Effector memory CD8-positive, alpha-beta T cell (primary cell): ENCODE results near the gene STK11.

Experiments
- ATAC-seq: fragments of 150-1000 bp; cut with Tn5 transposase; replicated peaks from 2 replicates; pipeline ENCODE4 v1.10.0; 2021; ENCODE audit warnings: mild to moderate bottlenecking, moderate library complexity
- DNase-seq, 3 experiments: peaks; one replicate each; pipeline ENCODE4 v3.0.0; 2021
- H3K27ac Mint-ChIP-seq, 2 donors: one replicate each; pipeline ENCODE4 v1.8.0; 2022; ENCODE audit warnings: mild to moderate bottlenecking in 2 of 2, mixed read lengths in 2 of 2, moderate library complexity in 2 of 2
- H3K27me3 Mint-ChIP-seq, 2 donors: one replicate each; pipeline ENCODE4 v1.8.0; 2022; ENCODE audit warnings: mixed read lengths in 2 of 2
- H3K36me3 Mint-ChIP-seq: one replicate; pipeline ENCODE4 v1.8.0; 2022; ENCODE audit warnings: mild to moderate bottlenecking, moderate library complexity, mixed read lengths; ENCODE audit not compliant: insufficient read depth
- H3K4me1 Mint-ChIP-seq, 2 donors: one replicate each; pipeline ENCODE4 v1.8.0; 2022; ENCODE audit warnings: low read depth in 2 of 2, mixed read lengths in 2 of 2
- H3K4me3 Mint-ChIP-seq, 2 donors: one replicate each; pipeline ENCODE4 v1.8.0; 2022; ENCODE audit warnings: mild to moderate bottlenecking in 2 of 2, mixed read lengths in 2 of 2, moderate library complexity in 2 of 2
- H3K9me3 Mint-ChIP-seq, 2 donors: one replicate each; pipeline ENCODE4 v1.8.0; 2022; ENCODE audit warnings: mixed read lengths in 2 of 2

The STK11 gene

DNA sequence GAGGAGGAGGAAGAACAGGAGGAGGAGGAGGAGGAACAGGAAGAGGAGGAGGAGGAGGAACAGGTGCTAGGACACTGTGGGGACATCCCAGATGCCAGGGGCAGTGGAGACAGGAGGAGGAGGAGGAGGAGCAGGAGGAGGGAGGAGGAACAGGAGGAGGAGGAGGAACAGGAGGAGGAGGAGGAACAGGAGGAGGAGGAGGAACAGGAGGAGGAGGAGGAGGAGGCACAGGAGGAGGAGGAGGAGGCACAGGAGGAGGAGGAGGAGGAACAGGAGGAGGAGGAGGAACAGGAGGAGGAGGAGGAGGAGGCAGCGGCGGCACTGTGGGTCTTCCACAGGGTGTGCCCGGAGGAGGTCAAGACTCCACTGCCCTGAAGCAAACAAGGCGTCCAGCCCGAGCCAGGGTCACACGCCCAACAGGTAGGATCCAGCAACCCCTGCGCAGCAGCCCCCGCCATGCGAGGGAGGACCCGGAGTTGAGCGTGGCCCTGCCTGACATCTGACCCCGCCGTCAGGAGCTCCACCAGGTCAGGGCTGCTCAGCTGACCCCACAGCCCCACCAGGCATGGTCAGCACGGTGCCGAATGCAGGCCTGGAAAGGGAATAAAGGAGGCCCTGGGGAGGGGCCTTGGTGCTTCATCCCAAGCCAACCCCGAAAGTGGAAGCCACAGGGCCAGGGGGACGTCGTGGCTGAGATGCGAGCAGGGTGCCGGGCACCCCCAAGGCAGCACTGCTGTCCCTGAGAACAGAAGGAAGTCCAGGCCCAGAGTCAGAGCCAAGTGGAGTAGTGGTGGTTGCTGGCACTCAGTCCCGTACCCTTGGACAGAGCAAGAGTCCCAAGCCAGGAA lies 40.7 kb upstream of the STK11 start:
- ATAC-seq, result no peak
- H3K27me3 Mint-ChIP-seq, result no peaks in the 10 kb centered on the region
- H3K4me1 Mint-ChIP-seq, result peaks cover 10 to 11% of the 10 kb centered on the region in 2 donors
- no peaks in the 10 kb centered on the region for H3K9me3 Mint-ChIP-seq
- H3K27ac Mint-ChIP-seq, result peak overlapping the region in 1 of 2 donors; percentile 67
- DNase-seq, result no peak
- H3K36me3 Mint-ChIP-seq, result peaks cover 40% of the 10 kb centered on the region
- no peak overlapping the region for H3K4me3 Mint-ChIP-seq

DNA sequence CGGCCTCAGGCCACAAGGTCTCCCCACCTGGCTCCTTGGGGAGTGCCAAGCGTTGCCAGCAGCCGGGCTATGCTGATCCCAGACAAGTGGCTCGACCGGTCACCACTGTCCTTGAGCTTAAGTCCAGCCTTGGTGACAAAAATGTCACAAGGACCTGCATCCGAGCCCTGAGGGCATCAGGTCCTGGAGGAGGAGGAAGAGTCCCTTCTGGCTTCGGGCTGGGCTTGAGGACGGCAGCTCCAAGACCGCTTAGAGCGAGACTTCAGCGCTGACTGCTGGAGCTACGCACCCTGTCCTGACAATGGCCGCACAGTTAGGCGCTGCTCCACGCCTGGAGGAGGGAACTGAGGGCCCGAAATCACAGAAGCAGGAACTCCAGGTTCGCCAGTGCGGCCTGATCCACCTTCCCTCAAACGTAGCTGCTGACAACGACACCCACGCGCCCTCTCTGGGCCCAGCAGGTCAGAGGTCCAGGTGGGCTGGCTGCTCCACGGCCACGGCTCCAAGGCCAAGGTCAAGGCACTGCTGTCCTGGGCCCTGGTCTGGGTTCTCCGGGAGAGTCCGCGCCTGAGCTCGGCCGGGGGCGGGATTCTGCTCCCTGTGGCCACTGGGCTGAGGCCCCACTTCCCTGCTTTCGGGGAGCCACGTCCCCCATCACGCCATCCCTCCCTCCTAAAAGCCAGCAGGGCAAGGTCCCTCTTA lies 38.6 kb upstream of the STK11 start:
- Mint-ChIP-seq H3K4me3 (no peak overlapping the region), H3K27me3 (no peaks in the 10 kb centered on the region), H3K4me1 (peaks cover 23% of the 10 kb centered on the region in 2 donors), H3K27ac (no peak overlapping the region), H3K36me3 (peaks cover 38% of the 10 kb centered on the region), H3K9me3 (no peaks in the 10 kb centered on the region)
- no peak for DNase-seq
- ATAC-seq, result no peak

DNA sequence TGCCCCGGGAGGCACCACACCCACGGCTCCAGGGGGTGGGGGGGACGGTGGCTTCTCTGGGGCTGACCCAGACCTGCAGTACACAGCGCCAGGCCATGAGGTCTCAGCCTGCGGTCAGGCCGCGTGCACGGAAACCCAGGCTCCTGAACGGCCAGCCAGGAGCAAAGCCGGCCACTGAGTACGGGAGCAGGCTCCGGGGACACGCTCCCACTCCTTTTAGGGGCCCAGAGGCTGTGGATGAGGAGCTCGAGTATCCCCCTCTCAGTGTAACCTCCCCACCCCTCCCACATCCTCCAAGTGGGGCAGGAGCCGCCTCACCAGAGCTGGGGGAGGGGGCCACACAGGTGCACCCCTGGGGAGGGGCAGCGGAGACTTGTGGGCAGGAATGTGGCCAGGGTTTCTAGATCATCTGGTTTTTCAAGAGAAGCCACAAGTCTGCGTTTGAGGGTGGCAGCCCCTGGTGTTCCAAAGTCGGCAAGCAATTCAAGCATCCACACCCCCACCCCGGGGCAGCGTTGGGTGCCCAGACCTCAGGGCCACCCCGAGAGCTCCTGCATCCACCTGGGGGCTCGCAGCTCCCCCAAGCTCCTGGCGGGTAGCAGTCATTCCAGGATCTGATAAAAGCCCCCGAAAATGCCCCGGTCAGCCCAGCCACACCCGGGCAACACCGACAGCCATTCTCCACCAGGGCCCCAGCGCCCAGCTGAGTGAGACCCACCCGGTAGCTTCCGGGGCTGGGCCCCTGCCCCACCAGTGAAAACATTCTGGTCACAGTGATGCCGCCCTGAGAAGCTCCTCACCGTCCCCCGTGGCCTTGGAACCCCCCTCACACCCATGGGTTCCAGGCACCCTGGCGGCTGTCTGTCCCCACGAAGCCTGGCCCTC lies 37.6 kb upstream of the STK11 start:
- Mint-ChIP-seq H3K4me3 (no peak overlapping the region), H3K4me1 (peaks cover 23 to 25% of the 10 kb centered on the region in 2 donors), H3K27me3 (no peaks in the 10 kb centered on the region), H3K36me3 (peaks cover 32% of the 10 kb centered on the region), H3K27ac (no peak overlapping the region), H3K9me3 (no peaks in the 10 kb centered on the region)
- ATAC-seq (no peak), DNase-seq (no peak)

DNA sequence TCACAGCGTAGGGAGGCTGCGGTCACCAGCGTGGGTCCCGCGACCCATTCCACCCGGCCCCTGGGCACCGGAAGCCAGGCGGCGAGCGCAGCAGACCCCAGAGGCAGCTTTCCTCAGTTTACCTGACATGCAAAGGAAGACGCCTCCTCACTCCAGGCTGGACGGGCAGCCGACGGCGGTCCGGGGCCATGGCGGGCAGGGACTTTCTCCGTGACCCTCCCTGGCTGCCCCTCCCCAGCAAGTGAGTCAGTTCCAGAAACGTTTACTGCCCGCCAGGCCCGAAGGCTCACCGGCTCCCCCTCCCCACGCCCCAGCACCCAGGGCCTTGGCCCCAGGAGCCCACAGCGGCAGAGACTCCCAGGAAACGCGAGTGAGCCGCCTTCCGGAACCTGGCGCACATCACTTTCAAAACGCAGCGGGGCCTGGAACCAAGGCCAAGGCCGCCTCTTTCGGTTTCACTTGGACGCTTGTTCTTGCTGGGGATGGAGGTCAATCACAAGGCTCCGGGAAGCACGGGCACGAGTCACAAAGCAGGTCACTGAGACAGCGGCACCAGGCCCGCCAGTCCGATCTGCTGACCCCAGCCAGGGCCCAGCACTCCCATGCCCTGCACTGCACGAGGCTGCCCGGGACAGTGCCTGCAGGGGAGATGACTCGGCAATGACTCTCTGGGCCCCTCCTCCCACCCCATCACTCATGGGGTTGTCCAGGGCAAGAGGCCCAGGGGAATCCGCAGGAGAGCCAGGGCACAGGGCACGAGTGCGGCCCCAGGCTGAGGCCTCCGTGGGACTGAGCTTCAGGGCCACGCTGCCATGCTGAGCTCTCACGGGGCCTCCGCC lies 36.8 kb upstream of the STK11 start:
- H3K27ac Mint-ChIP-seq, result no peak overlapping the region

DNA sequence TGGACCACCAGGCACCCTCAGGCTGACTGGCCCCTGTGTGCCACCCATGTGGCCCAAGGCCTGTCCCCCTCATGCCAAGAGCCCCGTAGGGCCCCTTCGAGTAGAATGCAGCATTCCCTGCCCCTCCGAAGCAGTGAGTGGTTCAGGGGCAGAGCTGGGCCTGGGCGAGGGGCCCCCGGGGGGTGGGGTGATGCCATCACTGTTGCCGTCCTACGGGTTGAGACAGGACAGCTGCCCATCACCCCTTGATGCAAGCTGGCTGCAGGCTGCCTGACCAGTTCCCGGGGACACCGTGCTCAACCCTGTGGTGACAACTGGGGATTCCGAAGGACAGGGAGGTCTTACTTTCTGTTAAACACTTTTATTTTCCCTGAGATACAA lies 36.2 kb upstream of the STK11 start:
- Mint-ChIP-seq H3K4me3 (no peak overlapping the region), H3K36me3 (peaks cover 33% of the 10 kb centered on the region), H3K9me3 (no peaks in the 10 kb centered on the region), H3K27me3 (no peaks in the 10 kb centered on the region), H3K4me1 (peaks cover 22 to 29% of the 10 kb centered on the region in 2 donors), H3K27ac (no peak overlapping the region)
- DNase-seq (no peak), ATAC-seq (no peak)

More for the DNA sequence above, 36.8 kb upstream of the STK11 start:
- Mint-ChIP-seq H3K4me1 (peaks cover 20 to 29% of the 10 kb centered on the region in 2 donors), H3K9me3 (no peaks in the 10 kb centered on the region), H3K4me3 (no peak overlapping the region), H3K27me3 (no peaks in the 10 kb centered on the region), H3K36me3 (peaks cover 32% of the 10 kb centered on the region)
- ATAC-seq (no peak), DNase-seq (no peak)

DNA sequence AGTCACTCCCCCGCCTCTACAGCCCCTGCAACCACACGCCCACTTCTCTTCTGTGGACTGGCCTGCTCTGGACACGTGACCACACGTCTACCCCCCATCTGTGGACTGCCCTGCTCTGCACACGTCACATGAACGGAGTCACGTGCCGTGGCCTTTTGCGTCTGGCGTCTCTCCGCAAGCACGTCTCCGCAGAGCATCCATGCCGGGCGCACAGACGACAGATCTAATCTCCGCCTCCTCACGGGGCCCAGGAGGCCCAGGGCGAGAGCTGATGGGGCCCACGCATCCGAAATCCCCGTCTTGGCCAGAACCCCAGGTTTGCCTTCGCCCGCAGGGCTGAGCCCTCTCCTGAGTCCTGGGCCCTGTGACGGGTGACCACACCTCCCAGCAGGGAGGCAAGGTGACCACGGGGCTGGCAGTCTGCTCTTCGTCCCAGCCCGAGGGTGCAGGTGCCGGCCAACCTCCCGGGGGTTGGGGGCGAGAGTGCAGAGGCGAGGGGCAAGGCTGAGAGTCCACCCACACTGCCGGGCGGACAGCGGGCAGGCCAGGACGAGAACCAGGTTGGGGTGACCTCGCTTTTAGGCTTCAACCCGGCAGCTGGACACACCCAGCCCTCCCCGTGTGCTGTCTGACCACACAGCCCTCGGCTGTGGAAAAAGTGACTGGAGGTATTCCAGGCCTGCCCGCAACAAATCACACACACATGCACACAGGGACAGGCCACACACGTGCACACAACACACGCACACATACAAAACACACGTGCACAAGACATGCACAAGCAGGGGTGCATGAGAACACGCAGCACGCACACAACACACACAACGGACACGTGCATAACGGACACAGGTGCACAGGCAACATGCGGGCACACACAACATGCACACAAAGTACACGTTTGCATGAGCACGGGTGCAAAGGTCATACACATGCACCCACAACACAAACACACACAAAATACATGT lies 35.4 kb upstream of the STK11 start:
- Mint-ChIP-seq H3K4me3 (peak overlapping the region; percentile 1 to 48), H3K9me3 (no peaks in the 10 kb centered on the region), H3K27me3 (no peaks in the 10 kb centered on the region), H3K4me1 (peaks cover 22 to 27% of the 10 kb centered on the region in 2 donors), H3K36me3 (peaks cover 36% of the 10 kb centered on the region), H3K27ac (no peak overlapping the region)
- ATAC-seq (no peak), DNase-seq (no peak)

DNA sequence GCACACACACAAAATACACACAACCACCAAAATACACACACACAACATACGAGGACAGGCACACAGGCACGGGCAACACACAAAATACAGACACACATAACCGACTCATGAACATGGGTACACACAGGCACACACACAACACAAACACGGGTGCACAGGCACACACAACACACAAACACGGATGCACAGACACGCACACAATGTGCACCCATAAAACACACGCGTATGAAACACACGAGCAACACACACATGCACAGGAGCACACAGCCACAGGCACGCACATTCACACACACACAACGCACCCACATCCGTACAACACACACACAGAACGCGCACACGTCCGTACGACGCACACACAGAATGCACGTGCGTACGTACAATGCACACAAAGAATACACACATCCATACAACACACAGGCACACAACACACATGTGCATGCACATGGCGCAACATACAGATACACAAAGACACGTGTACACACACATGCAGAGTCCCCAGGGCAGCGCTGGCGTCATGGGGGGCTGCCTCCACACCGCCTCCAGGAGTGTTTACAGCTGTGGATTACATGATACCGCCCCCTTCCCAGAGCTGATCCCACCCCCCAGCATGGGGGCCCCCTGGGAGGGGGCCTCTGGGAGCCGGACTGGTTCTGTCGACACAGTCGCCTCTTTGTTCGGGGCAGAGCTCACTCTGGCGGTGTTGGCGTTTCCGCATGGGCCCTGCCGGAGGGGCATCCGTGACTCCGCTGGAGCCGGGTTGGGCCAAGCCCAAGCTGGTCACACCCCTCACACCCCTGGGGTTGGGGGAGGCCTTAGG lies 34.4 kb upstream of the STK11 start:
- Mint-ChIP-seq H3K4me3 (peak overlapping the region; percentile 1 to 87), H3K27me3 (no peaks in the 10 kb centered on the region), H3K27ac (peak overlapping the region in 1 of 2 donors; percentile 90), H3K4me1 (peaks cover 20 to 27% of the 10 kb centered on the region in 2 donors), H3K9me3 (no peaks in the 10 kb centered on the region), H3K36me3 (peaks cover 27% of the 10 kb centered on the region)
- ATAC-seq, result no peak
- no peak for DNase-seq

DNA sequence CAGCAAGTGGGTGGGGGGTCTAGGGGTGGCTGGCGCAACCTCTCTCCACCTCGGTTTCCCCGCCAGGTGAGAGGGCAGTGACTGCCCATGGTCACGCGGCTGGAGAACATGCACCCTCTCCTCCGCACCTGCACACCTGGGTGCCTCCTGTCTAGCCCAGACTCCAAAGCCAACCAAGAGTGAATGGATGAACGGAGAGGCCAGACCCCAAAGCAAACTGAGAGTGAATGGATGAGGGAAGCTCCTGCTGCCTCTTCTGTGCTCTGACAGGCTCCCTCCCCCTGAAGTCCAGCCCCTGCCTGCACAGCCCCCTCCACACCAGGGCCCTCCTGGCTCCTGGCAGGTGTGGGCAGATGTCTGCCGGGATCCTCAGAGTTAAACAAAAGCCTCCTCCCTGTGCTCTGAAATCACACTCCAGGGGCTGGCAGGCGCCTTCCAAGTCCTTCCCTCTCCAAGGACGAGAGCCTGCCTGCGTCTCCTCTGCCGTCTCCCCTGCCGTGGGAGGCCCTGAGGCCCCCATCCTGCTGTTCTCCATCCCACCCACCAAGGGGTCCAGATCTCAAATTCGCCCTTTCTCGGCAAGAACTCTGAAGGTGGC lies 33.7 kb upstream of the STK11 start:
- Mint-ChIP-seq H3K36me3 (peaks cover 19% of the 10 kb centered on the region), H3K27ac (peak overlapping the region; percentile 90 to 94)

DNA sequence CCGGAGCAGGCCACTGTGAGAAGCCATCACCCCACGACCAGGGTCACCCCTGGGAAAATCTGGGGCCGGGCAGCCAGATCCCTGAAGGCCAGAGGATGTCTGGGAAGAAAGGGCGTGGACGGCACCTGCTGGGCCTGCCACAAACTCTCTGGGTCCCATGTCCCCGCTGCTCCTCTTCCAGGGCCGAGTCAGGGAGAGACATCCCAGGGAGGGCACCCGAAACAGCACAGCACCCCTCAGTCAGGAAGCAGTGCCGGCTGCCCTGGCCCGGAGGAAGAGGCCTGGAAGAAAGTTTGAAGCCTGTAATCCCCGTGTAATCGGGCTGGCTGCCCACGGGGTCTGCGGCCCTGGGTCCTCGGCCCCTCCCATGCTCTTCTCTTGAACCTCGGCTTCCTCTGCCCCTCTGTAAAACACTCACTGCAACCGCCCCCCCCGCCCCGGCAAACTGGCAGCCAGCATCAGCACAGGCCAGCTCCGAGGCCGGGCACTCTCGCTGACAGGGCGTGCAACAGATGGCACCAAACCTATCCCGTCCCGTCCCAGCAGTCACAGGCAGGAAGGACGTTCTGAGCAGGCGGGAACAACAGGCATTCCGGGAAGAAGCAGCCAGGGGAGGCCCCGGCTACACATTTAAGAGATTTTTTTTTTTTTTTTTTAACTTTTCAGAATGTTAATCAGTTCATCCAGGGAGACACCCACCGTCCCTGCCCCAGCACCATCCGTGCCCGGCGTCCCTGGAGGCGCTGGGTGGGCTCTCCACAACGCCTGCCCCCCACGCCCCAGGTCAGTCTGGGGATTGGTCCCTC lies 33.0 kb upstream of the STK11 start:
- peak overlapping the region; percentile 87 to 91 for H3K4me3 Mint-ChIP-seq
- H3K36me3 Mint-ChIP-seq, result peaks cover 19% of the 10 kb centered on the region
- H3K27ac Mint-ChIP-seq, result peak overlapping the region; percentile 90 to 94
- H3K27me3 Mint-ChIP-seq, result no peaks in the 10 kb centered on the region
- ATAC-seq (no peak), DNase-seq (no peak)
- H3K9me3 Mint-ChIP-seq, result no peaks in the 10 kb centered on the region
- H3K4me1 Mint-ChIP-seq, result peaks cover 20 to 27% of the 10 kb centered on the region in 2 donors

More for the DNA sequence above, 33.7 kb upstream of the STK11 start:
- no peak for DNase-seq
- Mint-ChIP-seq H3K4me3 (peak overlapping the region; percentile 87 to 91), H3K9me3 (no peaks in the 10 kb centered on the region), H3K4me1 (peaks cover 20 to 27% of the 10 kb centered on the region in 2 donors), H3K27me3 (no peaks in the 10 kb centered on the region)
- ATAC-seq, result no peak

DNA sequence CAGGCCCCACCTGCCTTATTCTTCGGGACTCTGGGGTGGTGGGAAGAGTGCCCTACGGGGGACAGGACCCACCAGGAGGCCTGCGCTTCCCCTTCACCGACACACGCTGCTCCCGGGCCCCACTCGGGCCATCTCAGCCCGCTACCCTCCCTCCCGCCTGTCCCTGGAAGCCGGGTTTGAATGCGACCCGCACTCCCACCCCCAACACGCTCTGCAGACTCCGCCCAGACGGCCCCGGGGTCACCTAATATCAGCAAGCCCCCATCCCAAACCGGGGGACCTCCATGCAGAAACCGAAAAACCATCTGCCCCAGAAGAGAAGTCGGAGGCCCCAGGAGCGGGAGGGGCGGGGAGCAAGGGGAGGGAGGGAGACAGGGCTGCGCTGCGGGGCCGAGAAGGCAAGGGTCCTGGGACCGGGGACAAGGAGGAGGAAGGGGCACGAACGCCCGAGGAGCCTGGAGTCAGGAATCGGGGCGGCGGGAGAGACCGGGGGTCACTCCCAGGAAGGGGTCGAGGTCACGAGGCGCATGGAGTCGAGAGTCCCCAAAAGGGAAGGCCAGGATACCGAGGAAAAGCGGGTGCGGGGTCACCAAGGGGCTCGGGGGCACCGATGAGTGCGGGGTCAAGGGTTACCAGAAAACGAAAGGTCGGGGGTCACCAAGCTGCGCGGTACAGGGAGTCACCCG lies 32.3 kb upstream of the STK11 start:
- Mint-ChIP-seq H3K4me1 (peaks cover 20 to 27% of the 10 kb centered on the region in 2 donors), H3K9me3 (no peaks in the 10 kb centered on the region), H3K27me3 (no peaks in the 10 kb centered on the region), H3K36me3 (peaks cover 19% of the 10 kb centered on the region), H3K27ac (peak overlapping the region; percentile 90 to 94), H3K4me3 (peak overlapping the region; percentile 87 to 91)
- peak; percentile 35 for ATAC-seq
- DNase-seq, result no peak
